CD4-positive, alpha-beta T cell treated with Interferon alpha-2 for 1 hour (primary cell): ENCODE data around the gene MARCHF3.
A peak's percentile ranks its signal among the peaks of the same experiment; 100 is the strongest.

Experiments
- DNase-seq, 2 donors: peaks; one replicate each; pipeline ENCODE4 v3.0.0-alpha.2; 2020 to 2022

The MARCHF3 gene

DNA sequence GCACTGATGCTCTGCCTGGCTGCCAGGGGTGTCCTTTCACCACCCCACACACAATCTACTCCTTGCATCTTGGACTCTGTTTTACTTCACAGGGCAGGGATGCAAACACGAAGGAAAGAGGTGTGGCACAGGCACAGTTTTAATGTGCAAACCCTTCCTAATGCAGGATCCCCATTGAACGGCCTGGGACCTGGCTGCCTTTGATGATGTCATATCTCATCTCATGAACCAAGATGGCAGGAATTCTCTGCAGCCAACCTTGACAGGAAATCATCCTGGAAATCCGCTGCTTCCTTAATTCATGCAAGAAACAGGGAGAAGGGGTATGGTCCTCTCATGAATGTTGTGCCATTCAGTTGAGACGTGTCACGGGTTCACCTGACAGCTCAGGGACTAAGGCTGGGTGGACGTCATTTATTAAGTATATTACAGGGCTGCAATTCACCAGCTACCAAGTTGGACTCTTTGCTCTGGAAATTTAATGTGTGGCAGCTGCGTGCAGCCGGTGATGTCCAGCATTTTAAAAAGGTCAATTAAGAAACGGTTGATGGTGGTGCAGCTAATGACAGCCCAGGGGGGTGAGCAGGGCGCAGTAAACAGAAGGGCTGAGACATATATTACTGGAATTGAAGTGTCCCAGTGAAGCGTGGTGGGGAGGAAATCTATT lies 161.9 kb downstream of the MARCHF3 start:
- DNase-seq: no peak

DNA sequence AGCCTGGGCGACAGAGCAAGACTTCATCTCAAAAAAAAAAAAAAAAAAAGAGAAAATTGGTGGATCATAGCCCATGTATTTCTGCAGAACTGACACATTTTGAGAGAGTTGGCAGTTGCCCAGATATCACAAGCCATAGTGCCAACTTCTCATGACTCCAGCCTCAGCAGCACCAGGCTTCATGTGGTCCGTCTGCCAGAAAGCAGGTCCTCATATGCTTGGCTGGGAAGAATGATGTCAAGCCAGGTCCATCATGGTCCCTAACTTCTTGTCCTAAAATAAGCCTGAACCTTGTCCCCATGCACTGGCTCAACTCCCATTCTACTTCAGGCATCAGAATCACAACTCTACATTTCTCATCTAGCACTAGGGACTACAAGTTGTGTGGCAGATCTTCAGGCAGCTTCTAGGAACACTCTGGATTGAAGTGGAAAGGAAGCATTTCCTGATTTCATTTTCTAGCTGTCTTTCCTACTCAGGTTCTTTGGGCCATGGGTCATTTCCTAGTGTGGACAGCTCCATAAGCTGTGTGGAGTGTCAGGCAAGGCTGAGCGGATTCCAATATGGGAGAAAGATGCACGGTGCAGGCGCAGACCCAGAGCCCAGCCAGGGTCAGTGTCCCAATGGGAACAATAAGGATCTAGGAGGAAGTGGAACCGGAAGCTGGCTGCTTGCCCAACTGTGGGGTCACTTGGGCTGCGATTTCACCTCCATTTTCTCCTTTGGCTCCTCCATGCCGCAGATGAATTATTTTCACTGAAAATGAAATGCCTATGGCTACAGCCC lies 163.3 kb downstream of the MARCHF3 start:
- no peak for DNase-seq

DNA sequence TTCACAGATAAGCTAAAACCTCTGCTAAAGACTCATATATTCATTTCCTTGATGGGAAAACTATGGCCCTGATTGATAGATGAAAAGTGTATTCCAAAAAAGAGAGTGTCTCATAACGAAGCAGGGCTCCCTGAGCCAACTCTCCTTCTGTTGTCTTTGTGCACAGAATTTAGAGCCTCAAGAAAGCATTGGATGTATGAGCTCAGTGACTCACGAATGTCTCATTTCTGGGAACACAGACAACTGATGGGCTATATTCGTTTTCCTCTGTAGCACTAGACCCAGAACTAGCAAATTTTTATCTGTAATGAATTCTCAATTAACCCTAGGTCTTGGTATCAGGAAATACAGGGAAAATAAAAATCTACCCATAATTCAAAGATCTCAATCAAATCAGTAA lies 165.1 kb downstream of the MARCHF3 start:
- no peak for DNase-seq

DNA sequence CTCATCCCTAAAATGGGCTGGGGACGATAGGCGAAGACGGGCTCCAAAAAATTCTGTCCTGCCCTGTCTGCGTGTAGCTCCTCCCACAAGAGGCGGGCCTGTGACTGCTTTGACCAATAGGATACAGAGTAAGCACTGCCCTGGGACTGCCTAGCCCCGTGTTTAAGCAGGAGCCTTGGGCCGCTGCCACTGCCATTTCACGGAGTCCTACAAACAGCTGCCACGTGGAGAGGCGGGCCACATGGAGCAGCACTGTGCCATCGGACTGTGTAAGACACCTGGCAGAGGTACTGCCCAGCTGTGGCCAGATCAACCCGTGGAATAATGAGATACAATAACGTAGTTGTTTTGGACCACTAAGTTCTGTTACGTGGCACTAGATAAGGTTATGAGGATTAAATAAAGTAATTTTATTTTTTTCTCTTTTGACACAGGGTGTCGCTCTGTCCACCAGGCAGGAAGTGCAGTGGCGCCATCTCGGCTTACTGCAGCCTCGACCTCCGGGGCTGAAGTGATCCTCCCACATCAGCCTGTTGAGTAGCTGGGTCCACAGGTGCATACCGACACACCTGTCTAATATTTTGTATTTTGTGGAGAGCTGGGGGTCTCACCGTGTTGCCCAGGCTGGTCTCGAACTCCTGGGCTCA lies 166.2 kb downstream of the MARCHF3 start:
- DNase-seq: no peak

DNA sequence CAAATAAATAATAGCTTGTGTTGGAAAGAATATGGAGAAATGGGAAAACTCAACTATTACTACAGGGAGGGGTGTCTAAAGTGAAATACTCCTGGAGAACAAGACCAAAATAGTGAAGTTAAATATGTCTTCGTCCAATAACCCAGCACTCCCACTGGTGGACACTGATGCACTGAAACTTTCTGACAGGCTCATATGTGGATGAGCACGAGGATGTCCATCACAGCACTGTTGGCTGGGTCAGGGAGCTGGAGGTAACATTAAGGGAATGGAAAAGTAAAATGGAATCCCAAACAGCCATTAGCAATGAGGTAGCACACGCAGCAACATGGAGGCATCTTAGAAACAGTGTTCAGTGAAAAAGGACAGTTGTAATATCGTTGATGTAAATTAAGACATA lies 167.0 kb downstream of the MARCHF3 start:
- no peak for DNase-seq

DNA sequence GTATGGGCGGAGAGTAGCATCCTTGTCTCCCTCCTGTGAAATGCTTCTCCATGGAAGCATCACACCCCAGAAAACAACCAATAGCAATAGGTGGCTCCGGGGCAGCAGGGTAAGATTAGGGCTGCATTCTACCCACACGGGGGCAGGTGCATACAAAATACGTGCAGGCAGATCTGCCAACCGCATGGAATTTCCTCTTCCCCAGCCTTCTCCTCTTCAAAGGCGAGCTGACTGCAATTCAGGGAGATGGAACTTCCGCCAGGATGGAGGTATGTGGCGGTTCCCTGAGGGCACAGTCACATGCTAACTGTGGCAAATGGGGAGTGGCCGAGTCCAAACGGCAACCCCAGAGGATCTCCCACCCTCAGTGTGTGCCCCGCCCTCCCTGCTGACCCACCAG lies 171.9 kb downstream of the MARCHF3 start:
- DNase-seq: no peak

DNA sequence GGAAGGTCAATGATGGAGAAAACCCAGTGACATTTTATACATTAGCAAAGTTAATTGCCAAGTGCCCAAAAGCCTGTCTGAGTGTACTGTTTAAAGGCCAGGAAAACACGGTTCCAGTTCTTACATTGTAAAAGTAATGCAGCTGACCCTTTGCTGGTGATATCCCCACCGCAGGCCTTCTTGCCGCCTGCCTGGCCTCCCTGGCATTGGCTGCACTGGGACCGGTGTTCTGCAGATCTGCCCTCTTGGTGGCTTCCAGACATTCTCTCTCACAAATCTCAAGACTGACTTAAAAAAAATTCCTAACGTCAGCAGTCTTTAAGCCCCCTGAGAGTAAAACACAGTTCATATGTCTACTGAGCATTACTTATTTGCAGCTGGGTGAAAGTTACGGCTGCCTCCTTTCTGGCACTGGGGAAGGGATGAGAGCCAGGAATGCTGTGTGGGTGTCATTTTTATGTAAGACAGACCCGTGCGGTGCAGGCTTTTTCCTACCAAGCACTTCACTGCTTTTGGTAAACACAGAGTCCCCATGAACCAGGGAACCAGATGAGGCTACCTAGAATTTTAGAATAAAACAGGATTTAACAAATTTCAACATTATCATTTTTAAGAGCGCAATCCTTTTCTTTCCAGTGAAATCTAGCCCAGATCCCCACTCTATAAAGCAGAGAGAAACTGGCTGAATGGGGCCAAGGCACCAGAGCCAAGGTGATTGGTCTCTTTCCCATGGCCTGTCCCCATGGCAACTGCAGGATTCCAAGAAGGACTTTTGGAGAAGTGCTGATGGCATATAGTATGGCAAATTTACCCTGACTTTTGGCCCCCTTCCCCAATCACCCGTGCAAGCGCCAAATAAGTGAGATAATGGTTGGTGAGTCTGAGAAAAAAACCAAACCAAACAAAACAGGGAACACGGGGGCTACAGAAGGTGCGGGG lies 172.6 kb downstream of the MARCHF3 start:
- no peak for DNase-seq

DNA sequence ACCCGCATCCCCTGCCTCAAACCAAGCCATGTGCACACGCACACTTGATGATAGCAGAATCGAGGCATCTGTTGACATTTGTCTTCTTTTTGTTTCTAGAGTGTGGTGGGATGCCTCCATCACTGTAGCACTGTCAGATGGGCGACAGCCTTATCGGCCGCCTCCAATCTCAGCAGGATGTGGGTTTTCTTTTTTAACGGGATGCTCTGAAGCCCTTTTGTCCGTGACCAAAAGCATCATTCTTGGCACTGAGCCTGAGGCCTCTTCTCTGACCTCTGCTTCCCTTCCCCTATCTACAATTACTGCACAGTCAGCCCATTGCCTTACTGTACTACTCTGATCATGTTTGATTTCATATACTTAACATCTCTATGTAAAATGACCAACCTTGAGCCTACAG lies 175.1 kb downstream of the MARCHF3 start:
- no peak for DNase-seq

DNA sequence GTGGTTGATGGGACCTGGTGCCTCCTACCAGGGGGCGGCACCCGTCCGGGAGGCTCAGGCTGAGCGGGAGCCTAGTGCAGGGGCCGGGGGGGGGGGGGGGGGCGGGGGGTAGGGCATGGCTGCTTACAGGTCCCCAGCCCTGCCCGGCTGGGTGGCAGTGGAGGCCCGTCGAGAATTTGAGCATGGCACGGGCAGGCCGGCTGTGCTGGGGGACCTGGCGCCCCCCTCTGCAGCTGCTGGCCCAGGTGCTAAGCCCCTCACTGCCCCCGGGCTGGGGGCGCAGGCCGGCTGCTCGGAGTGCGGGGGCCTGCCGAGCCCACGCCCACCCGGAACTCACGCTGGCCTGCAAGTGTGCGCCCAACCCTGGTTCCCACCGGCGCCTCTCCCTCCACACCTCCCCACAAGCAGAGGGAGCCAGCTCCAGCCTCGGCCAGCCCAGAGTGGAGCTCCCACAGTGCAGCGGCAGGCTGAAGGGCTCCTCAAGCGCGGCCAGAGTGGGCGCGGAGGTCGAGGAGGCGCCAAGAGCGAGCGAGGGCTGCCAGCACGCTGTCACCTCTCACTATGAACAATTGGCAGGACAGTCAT lies 175.7 kb downstream of the MARCHF3 start:
- no peak for DNase-seq

DNA sequence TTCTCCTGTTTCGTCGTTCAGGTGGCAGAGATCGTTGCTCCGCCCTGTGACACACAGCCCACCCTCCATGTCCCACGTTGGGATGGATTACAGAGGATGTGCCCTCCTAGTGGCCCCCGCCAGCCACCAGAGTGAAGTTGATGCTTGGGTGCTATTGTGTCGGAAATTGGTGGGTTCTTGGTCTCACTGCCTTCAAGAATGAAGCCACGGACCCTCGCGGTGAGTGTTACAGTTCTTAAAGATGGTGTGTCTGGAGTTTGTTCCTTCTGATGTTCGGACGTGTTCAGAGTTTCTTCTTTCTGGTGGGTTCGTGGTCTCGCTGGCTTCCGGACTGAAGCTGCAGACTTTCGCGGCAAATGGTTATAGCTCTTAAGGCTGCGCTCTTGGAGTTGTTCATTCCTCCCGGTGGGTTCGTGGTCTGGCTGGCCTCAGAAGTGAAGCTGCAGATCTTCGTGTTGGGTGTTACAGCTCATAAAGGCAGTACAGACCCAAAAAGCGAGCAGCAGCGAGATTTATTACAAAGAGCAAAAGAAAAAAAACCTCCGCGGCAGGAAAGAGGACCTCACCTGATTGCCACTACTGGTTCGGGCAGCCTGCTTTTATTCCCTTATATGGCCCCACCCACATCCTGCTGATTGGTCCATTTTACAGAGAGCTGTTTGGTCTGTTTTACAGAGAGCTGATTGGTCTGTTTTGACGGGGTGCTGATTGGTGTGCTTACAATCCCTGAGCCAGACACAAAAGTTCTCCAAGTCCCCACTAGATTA lies 176.6 kb downstream of the MARCHF3 start:
- peak; percentile 59 to 64 for DNase-seq

DNA sequence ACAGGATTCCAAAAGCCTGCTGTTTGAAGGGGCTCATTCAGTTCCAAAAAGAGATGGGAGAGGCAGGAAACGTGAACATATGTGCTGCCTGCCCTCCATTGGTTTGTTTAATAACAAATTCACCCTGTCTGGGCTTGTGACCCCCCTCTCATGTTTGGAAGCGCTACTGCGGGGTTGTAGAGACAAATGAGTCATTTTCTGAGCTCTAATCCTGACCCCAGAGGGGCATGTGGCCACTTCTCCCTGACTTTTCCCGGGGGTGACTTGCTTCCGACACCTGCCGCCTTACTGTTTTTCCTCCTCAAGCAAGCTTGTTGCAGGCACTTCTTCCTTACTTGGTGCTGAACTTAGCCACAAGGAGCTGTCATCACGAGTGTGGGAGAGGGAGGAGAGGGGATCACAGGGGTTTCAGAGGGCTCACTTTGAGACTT lies 177.5 kb downstream of the MARCHF3 start:
- DNase-seq: no peak

DNA sequence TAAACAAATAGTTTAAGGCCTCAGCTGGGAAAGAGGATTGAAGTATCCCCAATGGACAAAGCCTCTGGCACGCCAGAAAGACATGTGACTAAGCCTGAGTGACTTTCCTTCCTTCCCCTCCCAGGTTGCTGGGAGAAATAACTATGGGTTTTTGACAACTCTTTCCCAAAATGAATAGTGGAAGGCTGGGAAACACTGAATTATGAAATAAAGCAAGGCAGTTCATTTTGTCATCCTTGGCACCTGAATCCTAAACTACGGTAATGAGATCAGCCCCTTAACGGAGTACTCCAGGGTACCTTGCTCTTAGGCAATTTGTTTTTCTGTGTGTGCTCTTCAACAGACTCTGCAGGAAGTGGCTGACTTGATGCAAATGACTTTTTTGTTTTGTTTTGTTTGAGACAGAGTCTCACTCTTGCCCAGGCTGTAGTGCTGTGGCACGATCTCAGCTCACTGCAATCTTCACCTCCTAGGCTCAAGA lies 178.2 kb downstream of the MARCHF3 start:
- DNase-seq: peak; percentile 7 to 46

DNA sequence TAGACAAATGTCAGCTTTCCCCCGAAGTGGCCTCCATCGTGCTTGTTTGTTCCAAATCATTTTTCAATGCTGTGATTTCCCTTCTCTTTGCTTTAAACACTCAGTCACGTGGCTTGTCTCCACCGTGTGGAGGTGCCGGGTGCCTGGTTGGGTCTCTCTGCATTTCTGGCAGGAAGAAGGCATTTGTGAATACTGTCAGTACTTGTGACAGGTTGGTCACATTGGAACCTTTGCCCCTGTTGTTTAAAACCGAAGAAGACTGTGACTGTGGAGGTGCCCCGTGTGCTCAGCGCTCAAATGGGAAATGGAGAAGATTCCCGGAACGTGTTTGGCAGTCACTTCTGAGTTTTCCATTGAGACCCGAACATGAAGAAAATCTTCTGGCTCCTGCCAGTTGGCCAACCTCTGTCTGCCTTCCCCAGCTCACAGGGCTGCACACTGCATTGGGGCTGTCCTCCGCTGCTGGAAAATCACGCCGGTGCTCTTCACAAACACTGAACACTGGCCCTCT lies 178.8 kb downstream of the MARCHF3 start:
- DNase-seq: no peak

DNA sequence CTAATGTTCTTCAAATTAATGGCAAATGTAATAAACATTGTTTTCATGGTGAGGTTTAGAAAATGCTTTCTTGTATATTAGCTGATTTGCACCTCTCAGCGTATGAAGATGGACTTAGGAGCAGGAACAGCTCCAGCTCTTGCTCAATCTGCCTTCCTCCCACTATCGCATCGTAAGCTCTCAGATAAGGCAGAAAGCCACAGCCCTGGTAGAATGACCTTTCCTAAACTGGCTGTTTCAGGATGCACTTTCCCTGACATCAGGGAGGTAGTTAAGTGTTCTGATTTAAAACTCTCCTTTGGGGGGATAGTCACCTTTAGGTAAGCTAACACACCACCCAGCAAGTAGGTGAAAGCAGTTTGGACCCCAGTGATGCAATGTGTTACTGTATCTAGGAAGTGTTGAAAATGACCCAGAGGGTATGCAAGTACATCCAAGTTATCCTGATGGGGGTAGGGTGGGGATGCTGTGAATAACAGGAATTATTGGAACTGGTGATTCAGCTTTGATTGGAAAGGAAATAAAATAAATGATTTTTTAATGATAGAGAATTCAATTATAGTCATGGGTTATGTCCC lies 181.2 kb downstream of the MARCHF3 start:
- DNase-seq: no peak

DNA sequence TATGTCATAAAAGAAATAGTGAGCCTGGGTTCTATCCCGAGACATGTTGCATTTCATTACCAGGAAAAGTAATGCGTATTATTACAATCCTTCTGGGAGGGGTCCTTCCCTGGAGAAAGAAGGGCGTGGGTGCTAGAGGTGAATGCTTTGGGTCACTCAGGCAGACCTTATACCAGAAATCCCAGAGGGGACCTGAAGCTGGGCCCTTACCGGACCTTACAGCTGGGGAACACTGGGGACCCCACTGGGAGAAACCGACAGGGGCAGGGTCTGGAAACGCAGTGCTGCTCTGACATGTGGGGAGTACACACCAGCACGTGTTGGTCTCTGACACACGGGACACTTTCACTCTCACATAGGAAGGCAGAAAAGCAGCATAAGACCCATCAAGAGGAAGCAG lies 182.1 kb downstream of the MARCHF3 start:
- no peak for DNase-seq

DNA sequence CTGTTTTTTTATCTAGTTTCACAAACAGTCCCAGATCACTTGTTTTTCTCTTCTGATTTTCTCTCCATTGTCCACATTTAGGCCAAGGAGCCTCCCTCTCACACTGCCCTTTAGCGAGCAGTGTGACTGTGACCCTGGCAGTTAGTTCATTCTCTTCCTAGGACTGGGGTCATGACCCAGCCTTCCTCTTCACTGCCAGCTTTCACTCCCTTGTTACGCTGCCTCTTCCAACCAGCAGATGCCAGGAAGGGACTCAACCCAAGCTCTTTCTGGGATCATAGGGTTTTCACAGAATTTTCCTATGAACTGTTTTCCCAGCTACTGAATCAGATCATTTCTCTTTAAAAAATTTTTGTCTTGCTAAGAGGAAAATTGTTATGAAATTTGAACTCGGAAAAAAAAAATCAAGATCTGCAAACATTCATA lies 182.5 kb downstream of the MARCHF3 start:
- DNase-seq: no peak

DNA sequence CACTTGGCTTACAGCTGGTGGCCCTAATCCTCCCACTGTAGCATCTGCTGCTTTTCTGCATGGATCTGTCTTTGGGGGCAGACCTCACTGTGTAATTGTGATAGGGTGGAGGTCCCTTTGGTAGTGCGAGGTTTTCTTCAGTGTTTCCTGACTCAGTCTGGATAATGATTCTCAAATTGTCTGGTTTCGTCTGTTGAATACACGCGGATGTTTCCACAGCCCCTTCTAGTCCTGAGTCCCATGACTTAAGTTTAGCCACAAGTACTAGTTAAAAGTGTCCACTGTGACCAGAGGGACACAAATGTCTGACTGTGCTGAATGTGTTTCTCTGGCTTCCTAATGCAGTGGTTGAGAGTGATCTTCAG lies 182.9 kb downstream of the MARCHF3 start:
- DNase-seq: no peak

DNA sequence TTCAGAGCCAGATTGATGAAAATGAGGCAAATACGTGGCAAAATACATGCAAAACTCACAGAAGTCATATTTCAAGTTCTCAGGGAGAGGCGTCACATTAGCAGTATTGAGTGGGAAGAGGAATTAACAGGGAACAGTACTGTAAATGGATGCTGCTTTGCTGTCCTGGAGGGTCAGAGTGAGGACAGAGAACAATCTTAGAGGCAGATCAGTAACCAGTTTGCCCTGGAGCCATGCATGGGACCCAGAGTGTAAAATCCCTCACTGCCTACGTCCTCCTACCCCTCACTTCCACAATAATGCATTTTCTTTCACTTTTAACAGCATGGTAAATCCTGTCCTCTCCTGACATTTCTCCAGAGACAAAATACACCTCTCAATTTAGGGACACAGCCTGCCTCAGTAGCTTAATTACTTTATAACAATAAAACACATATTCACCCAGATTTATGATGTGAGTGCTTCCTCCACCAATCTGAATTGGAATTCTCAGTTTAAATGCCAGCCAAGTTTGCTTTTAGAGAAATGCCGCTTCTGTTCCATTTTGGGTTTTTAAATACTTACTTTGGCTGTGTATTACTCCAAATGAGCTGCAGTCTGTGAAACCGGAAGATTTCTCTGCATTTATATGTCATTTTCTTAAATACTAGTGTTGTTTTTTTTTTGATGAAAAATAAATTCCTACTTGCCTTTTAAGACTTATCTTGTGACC lies 183.5 kb downstream of the MARCHF3 start:
- DNase-seq: no peak

DNA sequence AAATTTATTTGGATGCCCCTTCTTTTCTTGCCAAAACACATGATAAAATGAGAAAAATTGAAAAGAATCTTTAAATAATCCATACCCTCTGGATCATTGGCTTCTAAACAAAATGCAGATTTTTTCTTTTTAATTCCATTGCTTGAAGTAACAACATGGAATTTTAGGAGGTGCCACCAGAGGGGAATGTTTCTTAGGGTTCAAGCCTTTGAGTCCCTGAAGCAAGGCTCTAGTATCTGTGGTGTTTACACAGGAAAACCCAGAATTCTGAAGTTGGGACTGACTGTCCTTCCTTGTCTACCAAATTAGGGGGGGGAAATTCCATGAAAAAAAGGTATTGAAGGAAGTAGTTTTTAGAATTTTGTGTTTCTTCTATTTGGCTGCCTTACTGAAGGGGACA lies 184.0 kb downstream of the MARCHF3 start:
- DNase-seq: no peak

DNA sequence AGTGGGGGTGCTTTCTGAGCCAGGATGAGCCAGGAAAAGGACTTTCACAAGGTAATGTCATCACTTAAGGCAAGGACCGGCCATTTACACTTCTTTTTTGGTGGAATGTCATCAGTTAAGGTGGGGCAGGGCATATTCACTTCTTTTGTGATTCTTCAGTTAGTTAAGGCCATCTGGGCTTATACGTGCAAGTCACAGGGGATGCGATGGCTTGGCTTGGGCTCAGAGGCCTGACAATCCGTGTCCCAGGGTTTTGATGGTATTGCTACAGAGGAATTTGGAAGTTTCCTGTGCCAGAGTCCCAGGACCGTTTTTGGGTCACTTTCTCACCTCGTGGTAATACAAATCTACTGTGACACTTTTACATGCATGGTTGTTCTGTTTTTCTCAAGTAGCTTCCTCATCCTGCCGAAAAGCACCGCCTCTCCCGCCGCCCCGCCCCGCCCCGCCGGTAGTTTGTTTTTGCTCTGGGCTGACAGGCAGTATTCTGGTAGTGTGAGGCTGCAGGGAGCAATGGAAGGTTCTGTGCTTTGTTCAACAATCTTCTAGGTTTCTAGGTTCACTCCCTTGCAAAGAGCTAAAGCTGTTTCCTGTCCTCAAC lies 184.8 kb downstream of the MARCHF3 start:
- DNase-seq: peak; percentile 40 to 63
